Bronchial epithelial cell (primary cell): ENCODE data around the gene SMAP2. TPM values are rescaled to one million over a fixed set of nuclear protein-coding genes. Genes with fewer than 3 reads are reported as not detected.

Source experiments
- DNase-seq: peaks from one replicate; pipeline ENCODE4 v3.0.0-alpha.2; 2010; ENCODE audit warnings: low read depth
- FAIRE-seq: peaks from 2 replicates; lab custom pipeline; 2011; peaks lifted over from hg19 to GRCh38; lab: Jason Lieb, UNC
- H3K27me3 ChIP-seq: 2 replicates; pipeline ENCODE4 v1.5.1; 2011; ENCODE audit warnings: low read length; ENCODE audit not compliant: control insufficient read depth, insufficient read depth
- H3K36me3 ChIP-seq: 2 replicates; pipeline ENCODE4 v1.5.1; 2011; ENCODE audit warnings: low read length; ENCODE audit not compliant: control insufficient read depth, insufficient read depth
- H3K4me3 ChIP-seq: 2 replicates; pipeline ENCODE4 v1.5.1; 2011; ENCODE audit warnings: mild to moderate bottlenecking, low read depth, low read length, control low read depth
- CTCF ChIP-seq: IDR thresholded peaks from 2 replicates; pipeline ENCODE4 v1.5.1; 2011; ENCODE audit warnings: mild to moderate bottlenecking, moderate library complexity, low read length, control low read depth, inconsistent platforms; ENCODE audit not compliant: insufficient read depth, severe bottlenecking
- total RNA-seq: library from RNA; depleted of rRNA; stranded (reverse); fragments of >200 nt; gene quantifications from 2 replicates; pipeline ENCODE4 v1.2.1, GENCODE V29; 2014

SMAP2 gene
- total RNA-seq, 1 donor from 2014 or later, result 4.2 TPM

DNA sequence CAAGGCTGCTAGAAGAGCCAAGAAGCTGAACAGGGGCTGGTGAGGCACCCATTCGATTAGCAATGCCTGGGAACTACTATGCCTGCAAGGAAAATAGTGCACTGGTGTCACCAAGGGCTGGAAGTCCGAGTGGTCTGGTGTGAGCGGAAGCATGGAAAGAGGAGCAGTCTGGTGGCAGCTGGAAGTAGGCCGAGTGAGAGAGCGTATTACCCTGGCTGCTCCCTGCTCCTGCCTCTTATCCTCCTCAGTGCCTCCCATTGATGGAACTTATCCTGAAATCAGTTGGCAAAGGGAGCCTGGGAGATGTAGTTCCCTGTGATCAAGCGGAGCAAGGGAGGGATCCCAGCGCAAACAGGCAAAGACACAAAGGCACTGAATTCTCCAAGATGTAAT, 9.6 kb downstream of the SMAP2 start:
- DNase-seq (no peak), FAIRE-seq (no peak)
- H3K36me3 ChIP-seq, result no peaks in the 10 kb centered on the region
- H3K4me3 ChIP-seq, result no peak overlapping the region
- no peaks in the 10 kb centered on the region for H3K27me3 ChIP-seq
- no peak for TF ChIP-seq CTCF

DNA sequence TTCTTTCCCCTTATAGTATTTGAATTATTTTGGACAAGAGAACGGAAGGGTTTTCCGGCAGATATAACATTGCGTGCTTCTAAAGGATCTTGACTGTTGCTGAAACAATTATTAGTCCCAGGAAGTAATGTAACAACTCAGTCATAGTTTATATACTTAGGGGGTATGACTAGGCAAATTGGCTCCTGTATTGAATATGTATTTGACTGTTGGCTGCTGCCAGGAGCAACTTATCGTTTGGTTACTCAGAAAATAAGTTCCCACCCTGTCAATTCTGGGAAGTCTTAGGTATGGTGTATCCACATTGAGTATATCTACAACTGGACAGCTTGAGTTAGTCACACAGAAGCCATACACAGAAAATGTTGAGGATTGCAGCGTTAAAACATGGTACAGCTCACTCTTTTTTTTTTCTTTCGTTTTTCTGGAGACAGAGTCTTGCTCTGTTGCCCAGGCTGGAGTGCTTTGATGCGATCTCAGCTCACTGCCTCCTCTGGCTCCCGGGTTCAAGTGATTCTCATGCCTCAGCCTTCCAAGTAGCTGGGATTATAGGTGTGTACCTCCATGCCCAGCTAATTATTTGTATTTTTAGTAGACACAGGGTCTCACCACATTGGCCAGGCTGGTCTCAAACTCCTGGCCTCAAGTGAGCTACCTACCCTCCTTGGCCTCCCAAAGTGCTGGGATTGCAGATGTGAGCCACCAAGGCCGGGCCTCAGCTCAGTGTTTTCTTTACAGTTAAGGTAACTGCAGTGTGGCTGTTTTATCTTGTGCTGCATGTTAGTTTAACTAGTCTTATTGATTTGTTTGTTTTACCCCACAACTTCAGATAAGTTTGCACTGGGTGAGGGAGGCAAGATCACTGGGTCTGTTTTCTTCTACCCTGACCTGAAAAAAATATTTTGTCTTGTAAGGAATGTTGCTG, 10.2 kb downstream of the SMAP2 start:
- H3K4me3 ChIP-seq, result no peak overlapping the region
- TF ChIP-seq CTCF, result no peak
- no peaks in the 10 kb centered on the region for H3K36me3 ChIP-seq
- DNase-seq (peak; percentile 27), FAIRE-seq (no peak)
- H3K27me3 ChIP-seq, result no peaks in the 10 kb centered on the region

DNA sequence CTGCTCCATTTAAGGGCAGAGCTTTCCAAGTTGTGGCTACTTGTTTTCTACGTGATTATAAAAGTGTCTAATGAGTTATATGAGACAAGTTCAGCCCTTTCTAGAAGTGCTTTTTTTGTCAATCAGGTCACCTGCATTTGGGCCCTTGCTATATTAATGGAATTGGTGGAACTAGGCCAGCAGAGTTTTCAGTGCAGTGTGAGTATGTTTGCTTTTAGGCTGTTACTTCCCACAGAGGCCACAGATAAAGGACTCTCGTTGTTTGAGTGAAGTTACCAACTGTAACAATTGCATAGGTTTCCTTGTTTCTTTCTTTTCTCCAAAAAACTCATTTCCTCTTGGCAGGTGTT, 10.9 kb downstream of the SMAP2 start:
- Histone ChIP-seq H3K27me3 (no peaks in the 10 kb centered on the region), H3K36me3 (no peaks in the 10 kb centered on the region), H3K4me3 (no peak overlapping the region)
- DNase-seq, result no peak
- FAIRE-seq, result no peak
- no peak for TF ChIP-seq CTCF

DNA sequence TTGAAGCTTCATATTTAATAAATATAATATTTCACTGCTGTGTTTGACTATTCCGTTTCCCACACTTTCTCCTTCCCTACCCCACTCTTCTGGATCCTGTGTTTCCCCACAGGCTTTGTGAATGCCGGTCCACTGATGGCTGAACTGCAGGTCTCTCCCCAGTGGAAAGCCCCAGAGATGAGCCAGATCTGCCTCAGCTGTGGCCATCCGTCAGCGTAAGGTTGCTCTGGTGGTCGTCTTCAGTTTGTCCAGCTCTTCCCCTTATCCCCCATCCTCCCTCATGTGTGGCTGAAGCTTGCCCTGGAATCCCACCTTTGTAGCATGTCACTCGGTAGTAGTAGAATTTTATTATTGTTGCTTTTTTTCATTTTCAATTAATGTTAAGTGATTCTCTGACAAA, 11.4 kb downstream of the SMAP2 start:
- no peak for FAIRE-seq
- DNase-seq, result no peak
- no peak for TF ChIP-seq CTCF
- H3K4me3 ChIP-seq, result no peak overlapping the region
- H3K27me3 ChIP-seq, result no peaks in the 10 kb centered on the region
- H3K36me3 ChIP-seq, result no peaks in the 10 kb centered on the region

- H3K36me3 ChIP-seq, result no peaks in the 10 kb centered on the region
- FAIRE-seq (no peak), DNase-seq (no peak)
- H3K4me3 ChIP-seq, result no peak overlapping the region
- TF ChIP-seq CTCF, result no peak
- no peaks in the 10 kb centered on the region for H3K27me3 ChIP-seq
Measured at GRCh38 chr1:40385437-40386358, 12.2 kb downstream of the SMAP2 start.
